ENCODE results near the gene KRTAP6-3.

KRTAP6-3 gene

DNA sequence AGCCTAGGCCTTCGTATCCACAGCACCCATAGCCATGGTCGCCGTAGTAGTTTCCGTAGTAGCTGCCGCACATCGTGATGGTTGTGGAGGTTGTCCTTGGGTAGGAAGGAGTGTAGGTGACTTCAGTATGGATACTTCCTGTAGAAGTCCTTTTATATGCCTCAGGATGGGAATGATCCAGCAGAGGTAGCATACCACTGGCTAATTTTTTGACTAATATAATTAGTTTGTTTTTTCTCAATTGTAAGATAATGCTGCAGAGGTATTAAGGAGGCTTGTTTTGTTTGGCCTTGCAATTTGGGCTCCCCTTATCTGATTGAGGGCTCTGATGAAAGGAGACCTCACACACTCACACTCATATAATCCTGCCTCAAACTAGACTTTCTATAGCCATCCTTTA, 6.6 kb downstream of the KRTAP6-3 start, which contains the start of gene KRTAP6-2:
Gene KRTAP6-2, minus strand, starts transcription at position 101 of the 400 bp plus-strand sequence. Its CDS starts 28 bp downstream, at position 73.
- Histone ChIP-seq H3K27me3 (ENCODE audit: insufficient read depth, low read length, poor library complexity, severe bottlenecking) (no peaks in the 10 kb centered on the region), H3K9ac (ENCODE audit: low read depth, low read length, poor library complexity, severe bottlenecking) (no peak within 1 kb of the TSS), H3K4me3 (ENCODE audit: low read length, poor library complexity, severe bottlenecking) (no peak within 1 kb of the TSS), H3K9me2 (replicated peaks; ENCODE audit: low read depth, low read length) (no peaks in the 10 kb centered on the region), H3F3A (ENCODE audit: low read depth) (no peaks in the 10 kb centered on the region), H3K9me3 (ENCODE audit: insufficient read depth, low read depth, low read length) (0 out of 2 replicates have a peak, but pooled peaks cover 3% of the 10 kb centered on the region), H3K79me2 (ENCODE audit: insufficient read depth, low read length) (no peaks in the 10 kb centered on the region), H3K4me2 (ENCODE audit: low read depth, low read length, poor library complexity, severe bottlenecking) (no peak within 1 kb of the TSS), H3K4me1 (ENCODE audit: insufficient read depth, low read length, poor library complexity, severe bottlenecking) (no peaks in the 10 kb centered on the region), H3K36me3 (ENCODE audit: insufficient read depth, low read length) (no peaks in the 10 kb centered on the region), H2AFZ (ENCODE audit: low read length) (no peak within 1 kb of the TSS), H4K20me1 (ENCODE audit: insufficient read depth, low read length, poor library complexity, severe bottlenecking) (no peaks in the 10 kb centered on the region)
- TF ChIP-seq, protein P1, sequence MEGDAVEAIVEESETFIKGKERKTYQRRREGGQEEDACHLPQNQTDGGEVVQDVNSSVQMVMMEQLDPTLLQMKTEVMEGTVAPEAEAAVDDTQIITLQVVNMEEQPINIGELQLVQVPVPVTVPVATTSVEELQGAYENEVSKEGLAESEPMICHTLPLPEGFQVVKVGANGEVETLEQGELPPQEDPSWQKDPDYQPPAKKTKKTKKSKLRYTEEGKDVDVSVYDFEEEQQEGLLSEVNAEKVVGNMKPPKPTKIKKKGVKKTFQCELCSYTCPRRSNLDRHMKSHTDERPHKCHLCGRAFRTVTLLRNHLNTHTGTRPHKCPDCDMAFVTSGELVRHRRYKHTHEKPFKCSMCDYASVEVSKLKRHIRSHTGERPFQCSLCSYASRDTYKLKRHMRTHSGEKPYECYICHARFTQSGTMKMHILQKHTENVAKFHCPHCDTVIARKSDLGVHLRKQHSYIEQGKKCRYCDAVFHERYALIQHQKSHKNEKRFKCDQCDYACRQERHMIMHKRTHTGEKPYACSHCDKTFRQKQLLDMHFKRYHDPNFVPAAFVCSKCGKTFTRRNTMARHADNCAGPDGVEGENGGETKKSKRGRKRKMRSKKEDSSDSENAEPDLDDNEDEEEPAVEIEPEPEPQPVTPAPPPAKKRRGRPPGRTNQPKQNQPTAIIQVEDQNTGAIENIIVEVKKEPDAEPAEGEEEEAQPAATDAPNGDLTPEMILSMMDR (conservative IDR thresholded peaks at IDR 0.05; ENCODE audit: low read length), result no peak
- TF ChIP-seq EZH2phosphoT487 (IDR thresholded peaks at IDR 0.05; ENCODE audit: borderline replicate concordance), result no peak

DNA sequence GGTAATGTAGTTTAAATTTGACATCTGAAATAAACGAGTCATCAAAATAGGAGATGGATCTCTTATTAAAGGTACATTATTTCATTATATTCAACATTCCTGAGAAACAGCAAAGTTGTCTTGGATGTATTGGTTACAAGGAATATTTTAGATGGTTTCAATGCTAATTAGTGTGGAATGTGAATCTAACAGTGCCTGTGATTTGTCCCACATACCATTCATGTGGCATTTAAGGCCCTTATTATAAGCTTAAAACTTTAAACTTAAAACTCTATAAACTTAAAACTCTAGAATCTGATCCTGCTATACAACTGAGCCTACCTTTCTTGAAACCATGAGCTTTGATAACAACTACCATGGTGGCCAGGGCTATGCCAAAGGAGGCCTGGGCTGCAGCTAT, 8.5 kb downstream of the KRTAP6-3 start, which contains the start of gene KRTAP22-1:
Gene KRTAP22-1, plus strand, starts transcription at position 301 of the 400 bp plus-strand sequence.
- TF ChIP-seq, protein P1 (conservative IDR thresholded peaks at IDR 0.05; ENCODE audit: low read length), result no peak
- no peak for TF ChIP-seq EZH2phosphoT487 (IDR thresholded peaks at IDR 0.05; ENCODE audit: borderline replicate concordance)
- no peak within 1 kb of the TSS for H3K9ac ChIP-seq (ENCODE audit: low read depth, low read length, poor library complexity, severe bottlenecking)
- 0 out of 2 replicates have a peak, but pooled peaks cover 3% of the 10 kb centered on the region for H3K9me3 ChIP-seq (ENCODE audit: insufficient read depth, low read depth, low read length)
- H3K4me3 ChIP-seq (ENCODE audit: low read length, poor library complexity, severe bottlenecking), result no peak within 1 kb of the TSS
- no peaks in the 10 kb centered on the region for H3K4me1 ChIP-seq (ENCODE audit: insufficient read depth, low read length, poor library complexity, severe bottlenecking)
- H3K36me3 ChIP-seq (ENCODE audit: insufficient read depth, low read length), result no peaks in the 10 kb centered on the region
- H3F3A ChIP-seq (ENCODE audit: low read depth), result no peaks in the 10 kb centered on the region
- no peaks in the 10 kb centered on the region for H3K27me3 ChIP-seq (ENCODE audit: insufficient read depth, low read length, poor library complexity, severe bottlenecking)
- no peak within 1 kb of the TSS for H3K4me2 ChIP-seq (ENCODE audit: low read depth, low read length, poor library complexity, severe bottlenecking)
- H4K20me1 ChIP-seq (ENCODE audit: insufficient read depth, low read length, poor library complexity, severe bottlenecking), result no peaks in the 10 kb centered on the region
- no peaks in the 10 kb centered on the region for H3K79me2 ChIP-seq (ENCODE audit: insufficient read depth, low read length)
- H2AFZ ChIP-seq (ENCODE audit: low read length), result no peak within 1 kb of the TSS
- H3K9me2 ChIP-seq (replicated peaks; ENCODE audit: low read depth, low read length), result no peaks in the 10 kb centered on the region

DNA sequence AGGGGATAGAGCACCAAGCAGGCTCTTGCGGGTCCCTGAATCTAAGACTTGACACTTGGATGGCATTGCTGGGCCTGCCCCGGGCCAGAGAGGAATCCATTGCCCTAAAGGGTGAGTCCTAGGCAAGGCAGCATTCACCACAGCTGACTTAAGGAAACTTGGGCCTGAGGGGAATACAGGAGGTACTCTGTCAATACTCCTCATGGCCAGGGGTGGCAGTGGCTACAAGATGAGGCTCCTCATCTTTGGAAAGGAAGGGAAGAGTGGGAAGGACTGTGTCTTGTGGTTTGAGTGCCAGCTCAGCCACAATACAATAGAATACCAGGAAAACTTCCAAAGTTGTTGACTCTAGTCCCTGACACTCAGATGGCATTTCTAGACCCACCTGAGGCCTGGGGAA, 13.7 kb downstream of the KRTAP6-3 start:
- Histone ChIP-seq H3K27me3 (ENCODE audit: insufficient read depth, low read length, poor library complexity, severe bottlenecking) (no peaks in the 10 kb centered on the region), H3F3A (ENCODE audit: low read depth) (no peaks in the 10 kb centered on the region), H3K9ac (ENCODE audit: low read depth, low read length, poor library complexity, severe bottlenecking) (no peak overlapping the region), H3K9me3 (ENCODE audit: insufficient read depth, low read depth, low read length) (0 out of 2 replicates have a peak, but pooled peaks cover 3% of the 10 kb centered on the region), H3K4me2 (ENCODE audit: low read depth, low read length, poor library complexity, severe bottlenecking) (no peak overlapping the region), H2AFZ (ENCODE audit: low read length) (no peak overlapping the region), H3K9me2 (replicated peaks; ENCODE audit: low read depth, low read length) (no peaks in the 10 kb centered on the region), H3K79me2 (ENCODE audit: insufficient read depth, low read length) (no peaks in the 10 kb centered on the region), H3K4me1 (ENCODE audit: insufficient read depth, low read length, poor library complexity, severe bottlenecking) (no peaks in the 10 kb centered on the region), H3K36me3 (ENCODE audit: insufficient read depth, low read length) (no peaks in the 10 kb centered on the region), H4K20me1 (ENCODE audit: insufficient read depth, low read length, poor library complexity, severe bottlenecking) (no peaks in the 10 kb centered on the region), H3K4me3 (ENCODE audit: low read length, poor library complexity, severe bottlenecking) (no peak overlapping the region)
- TF ChIP-seq, protein P1 (conservative IDR thresholded peaks at IDR 0.05; ENCODE audit: low read length), result no peak
- TF ChIP-seq EZH2phosphoT487 (IDR thresholded peaks at IDR 0.05; ENCODE audit: borderline replicate concordance), result no peak

Measured in Loucy (cell line).